Trophoblast cell (in vitro differentiated cells and primary cell): ENCODE data around the gene DPYD.

Experiments
- DNase-seq, 2 donors: peaks; one replicate each; pipeline ENCODE4 v3.0.0-alpha.2; 2016
- H2AFZ ChIP-seq: 2 replicates; pipeline ENCODE4 v1.6.1; 2013; ENCODE audit warnings: low read length, moderate library complexity, mild to moderate bottlenecking; ENCODE audit not compliant: insufficient read depth, poor library complexity
- H2AK5ac ChIP-seq: 2 replicates; pipeline ENCODE4 v1.6.1; 2013; ENCODE audit warnings: mild to moderate bottlenecking, low read length
- H2BK120ac ChIP-seq: 2 replicates; pipeline ENCODE4 v1.6.1; 2013; ENCODE audit warnings: low read length, mild to moderate bottlenecking, moderate library complexity; ENCODE audit not compliant: insufficient read depth, poor library complexity
- H2BK12ac ChIP-seq: 2 replicates; pipeline ENCODE4 v1.6.1; 2013; ENCODE audit warnings: mild to moderate bottlenecking, low read length, moderate library complexity
- H2BK5ac ChIP-seq: 2 replicates; pipeline ENCODE4 v1.6.1; 2013; ENCODE audit warnings: low read length, low read depth, moderate library complexity, mild to moderate bottlenecking; ENCODE audit not compliant: poor library complexity
- H3K14ac ChIP-seq: 2 replicates; pipeline ENCODE4 v1.6.1; 2013; ENCODE audit warnings: mild to moderate bottlenecking, low read length
- H3K18ac ChIP-seq: 2 replicates; pipeline ENCODE4 v1.6.1; 2013; ENCODE audit warnings: mild to moderate bottlenecking, low read length
- H3K23ac ChIP-seq: 2 replicates; pipeline ENCODE4 v1.6.1; 2013; ENCODE audit warnings: low read length
- H3K27ac ChIP-seq: 2 replicates; pipeline ENCODE4 v1.5.1; 2013; ENCODE audit warnings: low read depth, mild to moderate bottlenecking, inconsistent platforms, low read length, moderate library complexity
- H3K27me3 ChIP-seq: 2 replicates; pipeline ENCODE4 v1.6.1; 2013; ENCODE audit warnings: inconsistent platforms, mild to moderate bottlenecking, low read length, moderate library complexity; ENCODE audit not compliant: insufficient read depth
- H3K36me3 ChIP-seq, 2 experiments: 1 replicate in 1 of 2; 2 replicates in 1 of 2; pipeline ENCODE4 v1.6.1; 2013; ENCODE audit warnings: low read length in 2 of 2, mild to moderate bottlenecking in 2 of 2, moderate library complexity in 1 of 2; ENCODE audit not compliant: insufficient read depth in 2 of 2, control insufficient read depth in 1 of 2
- H3K4ac ChIP-seq: 2 replicates; pipeline ENCODE4 v1.6.1; 2013; ENCODE audit warnings: low read depth, mild to moderate bottlenecking, low read length, moderate library complexity
- H3K4me1 ChIP-seq, 2 experiments: 1 replicate in 1 of 2; 2 replicates in 1 of 2; pipeline ENCODE4 v1.6.1; 2013; ENCODE audit warnings: low read length in 2 of 2, mild to moderate bottlenecking in 2 of 2, moderate library complexity in 1 of 2; ENCODE audit not compliant: insufficient read depth in 2 of 2, control insufficient read depth in 1 of 2
- H3K4me2 ChIP-seq: 2 replicates; pipeline ENCODE4 v1.6.1; 2013; ENCODE audit warnings: inconsistent platforms, mild to moderate bottlenecking, low read length, moderate library complexity
- H3K4me3 ChIP-seq: 2 replicates; pipeline ENCODE4 v1.5.1; 2013; ENCODE audit warnings: mild to moderate bottlenecking, low read depth, low read length, inconsistent platforms
- H3K79me1 ChIP-seq: one replicate; pipeline ENCODE4 v1.6.1; 2013; ENCODE audit warnings: low read length
- H3K79me2 ChIP-seq: 2 replicates; pipeline ENCODE4 v1.6.1; 2013; ENCODE audit warnings: low read length, mild to moderate bottlenecking; ENCODE audit not compliant: control insufficient read depth, insufficient read depth, poor library complexity
- H3K9ac ChIP-seq: 2 replicates; pipeline ENCODE4 v1.6.1; 2013; ENCODE audit warnings: mild to moderate bottlenecking, low read length
- H3K9me3 ChIP-seq: 2 replicates; pipeline ENCODE4 v1.6.1; 2013; ENCODE audit warnings: low read depth, mild to moderate bottlenecking, control low read depth, inconsistent platforms, low read length; ENCODE audit not compliant: insufficient read depth
- H4K12ac ChIP-seq: 2 replicates; pipeline ENCODE4 v1.6.1; 2013; ENCODE audit warnings: low read depth, mild to moderate bottlenecking, low read length, moderate library complexity
- H4K8ac ChIP-seq: 2 replicates; pipeline ENCODE4 v1.6.1; 2013; ENCODE audit warnings: low read depth, mild to moderate bottlenecking, low read length, moderate library complexity
- H4K91ac ChIP-seq: one replicate; pipeline ENCODE4 v1.6.1; 2013; ENCODE audit warnings: low read depth, mild to moderate bottlenecking, low read length, moderate library complexity
- WGBS: extraction: QIAGEN DNeasy Blood & Tissue Kit; methylation state at CpG from one replicate; pipeline ENCODE4 v1.1.7; 2013; ENCODE audit warnings: missing lambda C conversion rate; ENCODE audit not compliant: insufficient read length, insufficient coverage; ENCODE audit errors: extremely low coverage; 5-methylcytosine and 5-hydroxymethylcytosine counted together

DPYD gene

GRCh38 chr1:97560714-97561113, 360.1 kb downstream of the DPYD start:
- H2AK5ac ChIP-seq: no peak overlapping the region
- no peak overlapping the region for H2BK12ac ChIP-seq
- no peaks in the 10 kb centered on the region for H3K36me3 ChIP-seq
- no peak overlapping the region for H3K9ac ChIP-seq
- no peaks in the 10 kb centered on the region for H3K79me2 ChIP-seq
- H3K27ac ChIP-seq: no peak overlapping the region
- no peaks in the 10 kb centered on the region for H3K27me3 ChIP-seq
- H3K14ac ChIP-seq: no peak overlapping the region
- H3K9me3 ChIP-seq: no peaks in the 10 kb centered on the region
- no peak overlapping the region for H3K18ac ChIP-seq
- no peak overlapping the region for H3K4me3 ChIP-seq
- no peak overlapping the region for H2BK5ac ChIP-seq
- no peak overlapping the region for H4K8ac ChIP-seq
- H4K91ac ChIP-seq: no peak overlapping the region
- no peaks in the 10 kb centered on the region for H3K4me1 ChIP-seq
- 100% methylated on average over 1 of the region's 4 CpGs for WGBS
- no peak overlapping the region for H3K4me2 ChIP-seq
- H2BK120ac ChIP-seq: no peak overlapping the region
- no peak overlapping the region for H3K4ac ChIP-seq
- H2AFZ ChIP-seq: no peak overlapping the region
- no peak overlapping the region for H4K12ac ChIP-seq
- no peak overlapping the region for H3K23ac ChIP-seq
- DNase-seq: no peak
- no peaks in the 10 kb centered on the region for H3K79me1 ChIP-seq

GRCh38 chr1:97553971-97554370, 366.9 kb downstream of the DPYD start:
- Histone ChIP-seq H3K79me2 (no peaks in the 10 kb centered on the region), H3K27me3 (no peaks in the 10 kb centered on the region), H3K14ac (no peak overlapping the region), H2AFZ (no peak overlapping the region), H3K27ac (no peak overlapping the region), H2AK5ac (no peak overlapping the region), H3K9me3 (no peaks in the 10 kb centered on the region), H4K91ac (no peak overlapping the region), H3K79me1 (no peaks in the 10 kb centered on the region), H3K4me2 (no peak overlapping the region), H3K4ac (no peak overlapping the region), H3K4me1 (no peaks in the 10 kb centered on the region), H3K9ac (no peak overlapping the region), H4K8ac (no peak overlapping the region), H4K12ac (no peak overlapping the region), H3K36me3 (no peaks in the 10 kb centered on the region), H2BK12ac (no peak overlapping the region), H3K4me3 (no peak overlapping the region), H3K18ac (no peak overlapping the region), H3K23ac (no peak overlapping the region), H2BK5ac (no peak overlapping the region), H2BK120ac (no peak overlapping the region)
- no CpG with 5 or more reads among the region's 2 CpGs for WGBS
- DNase-seq: no peak

- no peak overlapping the region for H2AFZ ChIP-seq
- no peak overlapping the region for H2BK5ac ChIP-seq
- no peak overlapping the region for H3K4ac ChIP-seq
- H3K79me1 ChIP-seq: no peaks in the 10 kb centered on the region
- no peak for DNase-seq
- no peak overlapping the region for H4K12ac ChIP-seq
- H3K4me2 ChIP-seq: no peak overlapping the region
- no peak overlapping the region for H3K14ac ChIP-seq
- no peaks in the 10 kb centered on the region for H3K4me1 ChIP-seq
- H4K91ac ChIP-seq: no peak overlapping the region
- no peak overlapping the region for H3K9ac ChIP-seq
- H3K27ac ChIP-seq: no peak overlapping the region
- H3K4me3 ChIP-seq: no peak overlapping the region
- H4K8ac ChIP-seq: no peak overlapping the region
- H3K36me3 ChIP-seq: no peaks in the 10 kb centered on the region
- no peak overlapping the region for H2AK5ac ChIP-seq
- no peaks in the 10 kb centered on the region for H3K9me3 ChIP-seq
- H2BK12ac ChIP-seq: no peak overlapping the region
- H3K79me2 ChIP-seq: no peaks in the 10 kb centered on the region
- no peaks in the 10 kb centered on the region for H3K27me3 ChIP-seq
- H3K18ac ChIP-seq: no peak overlapping the region
- no peak overlapping the region for H2BK120ac ChIP-seq
- WGBS: no CpG with 5 or more reads among the region's 1 CpG
- H3K23ac ChIP-seq: no peak overlapping the region
Measured at GRCh38 chr1:97551113-97551512, 369.7 kb downstream of the DPYD start.

GRCh38 chr1:97545446-97545845, 375.4 kb downstream of the DPYD start:
- WGBS: no CpG with 5 or more reads among the region's 4 CpGs
- H3K79me2 ChIP-seq: no peaks in the 10 kb centered on the region
- no peak overlapping the region for H3K14ac ChIP-seq
- H3K79me1 ChIP-seq: no peaks in the 10 kb centered on the region
- no peaks in the 10 kb centered on the region for H3K9me3 ChIP-seq
- H4K12ac ChIP-seq: no peak overlapping the region
- H2BK5ac ChIP-seq: no peak overlapping the region
- no peaks in the 10 kb centered on the region for H3K36me3 ChIP-seq
- no peak overlapping the region for H4K8ac ChIP-seq
- H3K4ac ChIP-seq: no peak overlapping the region
- no peak overlapping the region for H3K23ac ChIP-seq
- no peaks in the 10 kb centered on the region for H3K4me1 ChIP-seq
- no peak overlapping the region for H2BK12ac ChIP-seq
- H2AK5ac ChIP-seq: no peak overlapping the region
- H2BK120ac ChIP-seq: no peak overlapping the region
- no peak overlapping the region for H3K27ac ChIP-seq
- no peak overlapping the region for H3K4me2 ChIP-seq
- no peak overlapping the region for H4K91ac ChIP-seq
- no peaks in the 10 kb centered on the region for H3K27me3 ChIP-seq
- H3K18ac ChIP-seq: no peak overlapping the region
- no peak overlapping the region for H3K9ac ChIP-seq
- H2AFZ ChIP-seq: no peak overlapping the region
- H3K4me3 ChIP-seq: no peak overlapping the region
- no peak for DNase-seq
